AG10803 (cell line): ENCODE results near the gene TRAPPC13.

ENCODE experiments used
- DNase-seq: peaks from one replicate; pipeline ENCODE4 v3.0.0; 2010; ENCODE audit warnings: low read depth
- H3K4me3 ChIP-seq: 2 replicates; pipeline ENCODE4 v1.5.1; 2011; ENCODE audit warnings: mild to moderate bottlenecking, low read length, control low read depth
- TF ChIP-seq, protein P1 (sequence below): conservative IDR thresholded peaks from 2 replicates; pipeline ENCODE4 v1.5.1; 2011; ENCODE audit warnings: mild to moderate bottlenecking, low read length, control low read depth, inconsistent platforms

TRAPPC13 gene

GRCh38 chr5:65707663-65708062, 82.8 kb downstream of the TRAPPC13 start:
- TF ChIP-seq, protein P1, sequence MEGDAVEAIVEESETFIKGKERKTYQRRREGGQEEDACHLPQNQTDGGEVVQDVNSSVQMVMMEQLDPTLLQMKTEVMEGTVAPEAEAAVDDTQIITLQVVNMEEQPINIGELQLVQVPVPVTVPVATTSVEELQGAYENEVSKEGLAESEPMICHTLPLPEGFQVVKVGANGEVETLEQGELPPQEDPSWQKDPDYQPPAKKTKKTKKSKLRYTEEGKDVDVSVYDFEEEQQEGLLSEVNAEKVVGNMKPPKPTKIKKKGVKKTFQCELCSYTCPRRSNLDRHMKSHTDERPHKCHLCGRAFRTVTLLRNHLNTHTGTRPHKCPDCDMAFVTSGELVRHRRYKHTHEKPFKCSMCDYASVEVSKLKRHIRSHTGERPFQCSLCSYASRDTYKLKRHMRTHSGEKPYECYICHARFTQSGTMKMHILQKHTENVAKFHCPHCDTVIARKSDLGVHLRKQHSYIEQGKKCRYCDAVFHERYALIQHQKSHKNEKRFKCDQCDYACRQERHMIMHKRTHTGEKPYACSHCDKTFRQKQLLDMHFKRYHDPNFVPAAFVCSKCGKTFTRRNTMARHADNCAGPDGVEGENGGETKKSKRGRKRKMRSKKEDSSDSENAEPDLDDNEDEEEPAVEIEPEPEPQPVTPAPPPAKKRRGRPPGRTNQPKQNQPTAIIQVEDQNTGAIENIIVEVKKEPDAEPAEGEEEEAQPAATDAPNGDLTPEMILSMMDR: no peak
- no peak for DNase-seq
- no peak overlapping the region for H3K4me3 ChIP-seq

GRCh38 chr5:65708145-65708544, 83.3 kb downstream of the TRAPPC13 start:
- H3K4me3 ChIP-seq: no peak overlapping the region
- TF ChIP-seq, protein P1: no peak
- peak; percentile 32 for DNase-seq
